Effector CD4-positive, alpha-beta T cell (primary cell): Measurements from ENCODE around the gene SEMA7A.
"Not testable (repeated sequence)": the region's sequence is repeated elsewhere in the genome, so short reads cannot be mapped to it uniquely, and the experiment has no call there.

ENCODE experiments used
- DNase-seq: peaks from one replicate; pipeline ENCODE4 v3.0.0-alpha.2; 2020

SEMA7A gene

GRCh38 chr15:74397239-74398068 lies 36.3 kb downstream of the SEMA7A start:
- no peak for DNase-seq

- no peak for DNase-seq
Observed at GRCh38 chr15:74396445-74397238, 37.1 kb downstream of the SEMA7A start.

- DNase-seq = no peak
Observed at GRCh38 chr15:74396146-74396438, 37.7 kb downstream of the SEMA7A start.

- DNase-seq = no peak
Observed at GRCh38 chr15:74395319-74396145, 38.2 kb downstream of the SEMA7A start.

- no peak for DNase-seq
Observed at GRCh38 chr15:74394090-74394846, 39.5 kb downstream of the SEMA7A start.

GRCh38 chr15:74393423-74393822 lies 40.3 kb downstream of the SEMA7A start:
- no peak for DNase-seq

GRCh38 chr15:74392902-74393301 lies 40.9 kb downstream of the SEMA7A start:
- no peak for DNase-seq

GRCh38 chr15:74392451-74392830 lies 41.3 kb downstream of the SEMA7A start:
- DNase-seq = no peak

- no peak for DNase-seq
Observed at GRCh38 chr15:74391582-74392450, 41.9 kb downstream of the SEMA7A start.

GRCh38 chr15:74390647-74391288 lies 43.0 kb downstream of the SEMA7A start:
- no peak for DNase-seq

GRCh38 chr15:74390049-74390646 lies 43.6 kb downstream of the SEMA7A start:
- not testable (repeated sequence) for DNase-seq

- no peak for DNase-seq
Observed at GRCh38 chr15:74389241-74390048, 44.3 kb downstream of the SEMA7A start.

GRCh38 chr15:74388363-74388951 lies 45.3 kb downstream of the SEMA7A start:
- DNase-seq = no peak

- DNase-seq = no peak
Observed at GRCh38 chr15:74387621-74388362, 46.0 kb downstream of the SEMA7A start.

- DNase-seq = no peak
Observed at GRCh38 chr15:74387141-74387541, 46.6 kb downstream of the SEMA7A start.

GRCh38 chr15:74386496-74387140 lies 47.1 kb downstream of the SEMA7A start:
- no peak for DNase-seq

GRCh38 chr15:74385733-74386132 lies 48.0 kb downstream of the SEMA7A start:
- DNase-seq = no peak
